Astrocyte (in vitro differentiated cells and primary cell): Measurements from ENCODE around the gene SYNDIG1L.

Experiments
- EZH2 ChIP-seq: IDR thresholded peaks from 2 replicates; pipeline ENCODE4 v1.6.1; 2012; ENCODE audit warnings: mild to moderate bottlenecking, low read length, inconsistent platforms; ENCODE audit not compliant: insufficient read depth
- TF ChIP-seq, protein P1 (sequence below): IDR thresholded peaks from 2 replicates; pipeline ENCODE4 v1.5.1; 2011; ENCODE audit warnings: low read depth, mild to moderate bottlenecking, inconsistent platforms, low read length, moderate library complexity; ENCODE audit not compliant: insufficient read depth

DNA sequence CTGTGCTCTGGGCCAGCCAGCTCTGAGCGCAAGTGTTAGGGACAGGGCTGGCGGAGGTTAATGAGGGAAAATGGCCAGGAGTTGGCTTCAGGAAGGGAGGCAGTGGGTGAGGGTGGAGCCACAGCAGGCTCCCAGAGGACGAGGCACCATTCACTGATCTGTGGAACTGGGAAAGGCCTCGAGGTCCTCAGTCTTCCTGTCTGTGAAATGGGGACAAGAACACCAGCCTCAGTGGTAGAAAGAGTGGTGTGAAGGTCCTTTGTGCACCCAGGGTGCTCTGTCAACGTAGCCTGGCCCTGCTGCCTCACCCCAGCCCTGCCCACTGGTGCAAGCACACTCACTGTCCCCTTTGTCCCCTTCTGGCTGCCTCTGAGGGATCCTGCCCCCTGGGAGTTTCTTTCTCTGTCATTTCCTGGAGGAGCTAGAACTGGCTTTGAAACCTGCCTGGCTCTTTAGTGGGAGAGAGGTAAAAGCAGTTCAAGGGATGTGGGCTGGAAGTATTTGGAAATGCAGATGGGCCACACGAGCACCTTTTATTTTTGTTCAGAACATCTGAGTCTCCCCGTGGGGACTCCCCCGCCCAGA is 25.0 kb downstream of the SYNDIG1L start:
- TF ChIP-seq, protein P1, sequence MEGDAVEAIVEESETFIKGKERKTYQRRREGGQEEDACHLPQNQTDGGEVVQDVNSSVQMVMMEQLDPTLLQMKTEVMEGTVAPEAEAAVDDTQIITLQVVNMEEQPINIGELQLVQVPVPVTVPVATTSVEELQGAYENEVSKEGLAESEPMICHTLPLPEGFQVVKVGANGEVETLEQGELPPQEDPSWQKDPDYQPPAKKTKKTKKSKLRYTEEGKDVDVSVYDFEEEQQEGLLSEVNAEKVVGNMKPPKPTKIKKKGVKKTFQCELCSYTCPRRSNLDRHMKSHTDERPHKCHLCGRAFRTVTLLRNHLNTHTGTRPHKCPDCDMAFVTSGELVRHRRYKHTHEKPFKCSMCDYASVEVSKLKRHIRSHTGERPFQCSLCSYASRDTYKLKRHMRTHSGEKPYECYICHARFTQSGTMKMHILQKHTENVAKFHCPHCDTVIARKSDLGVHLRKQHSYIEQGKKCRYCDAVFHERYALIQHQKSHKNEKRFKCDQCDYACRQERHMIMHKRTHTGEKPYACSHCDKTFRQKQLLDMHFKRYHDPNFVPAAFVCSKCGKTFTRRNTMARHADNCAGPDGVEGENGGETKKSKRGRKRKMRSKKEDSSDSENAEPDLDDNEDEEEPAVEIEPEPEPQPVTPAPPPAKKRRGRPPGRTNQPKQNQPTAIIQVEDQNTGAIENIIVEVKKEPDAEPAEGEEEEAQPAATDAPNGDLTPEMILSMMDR: no peak
- TF ChIP-seq EZH2: no peak
